Stimulated activated naive CD8-positive, alpha-beta T cell treated with anti-CD3 and anti-CD28 coated beads, Interleukin-15, amount 100 ng/mL, for 72 hours (primary cell): ENCODE results near the gene MTFP1.
"Not testable (repeated sequence)": the region's sequence is repeated elsewhere in the genome, so short reads cannot be mapped to it uniquely, and the experiment has no call there.

ENCODE experiments used
- ATAC-seq: fragments of 150-1000 bp; cut with Tn5 transposase; 2 replicates; pipeline ENCODE4 v1.10.0; 2021; ENCODE audit warnings: mild to moderate bottlenecking, moderate library complexity
- DNase-seq, 2 donors: peaks; one replicate each; pipeline ENCODE4 v3.0.0; 2021 to 2022
- H3K27ac Mint-ChIP-seq, 2 donors: one replicate each; pipeline ENCODE4 v1.8.0; 2022; ENCODE audit warnings: mild to moderate bottlenecking in 2 of 2, mixed read lengths in 2 of 2, moderate library complexity in 2 of 2
- H3K27me3 Mint-ChIP-seq: one replicate; pipeline ENCODE4 v1.8.0; 2022; ENCODE audit warnings: mixed read lengths
- H3K4me1 Mint-ChIP-seq: one replicate; pipeline ENCODE4 v1.8.0; 2022; ENCODE audit warnings: mild to moderate bottlenecking, mixed read lengths
- H3K4me3 Mint-ChIP-seq, 2 donors: one replicate each; pipeline ENCODE4 v1.8.0; 2022; ENCODE audit warnings: mild to moderate bottlenecking in 2 of 2, mixed read lengths in 2 of 2, moderate library complexity in 1 of 2
- H3K9me3 Mint-ChIP-seq, 2 donors: one replicate each; pipeline ENCODE4 v1.8.0; 2022; ENCODE audit warnings: mixed read lengths in 2 of 2

Gene MTFP1

DNA sequence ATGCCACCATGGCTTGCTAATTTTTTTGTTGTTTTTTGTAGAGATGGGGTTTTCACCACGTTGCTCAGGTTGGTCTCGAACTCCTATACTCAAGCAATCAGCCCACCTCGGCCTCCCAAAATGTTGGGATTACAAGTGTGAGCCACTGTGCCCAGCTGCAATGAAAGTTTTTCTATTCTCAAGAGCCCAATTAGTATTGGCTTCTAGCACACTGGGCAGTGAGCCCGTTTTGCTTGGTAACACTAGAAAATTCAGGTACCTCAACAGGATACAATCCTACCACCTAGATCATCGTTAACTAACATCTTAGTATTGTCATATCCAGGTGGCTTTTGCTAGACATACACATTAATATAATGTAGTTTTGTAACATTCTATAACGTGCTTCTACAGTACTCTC is 27.3 kb downstream of the MTFP1 start:
- H3K9me3 Mint-ChIP-seq: no peaks in the 10 kb centered on the region
- H3K4me3 Mint-ChIP-seq: no peak overlapping the region
- peaks cover 46% of the 10 kb centered on the region for H3K27me3 Mint-ChIP-seq
- H3K4me1 Mint-ChIP-seq: no peaks in the 10 kb centered on the region
- H3K27ac Mint-ChIP-seq: no peak overlapping the region
- ATAC-seq (no peak), DNase-seq (no peak)

DNA sequence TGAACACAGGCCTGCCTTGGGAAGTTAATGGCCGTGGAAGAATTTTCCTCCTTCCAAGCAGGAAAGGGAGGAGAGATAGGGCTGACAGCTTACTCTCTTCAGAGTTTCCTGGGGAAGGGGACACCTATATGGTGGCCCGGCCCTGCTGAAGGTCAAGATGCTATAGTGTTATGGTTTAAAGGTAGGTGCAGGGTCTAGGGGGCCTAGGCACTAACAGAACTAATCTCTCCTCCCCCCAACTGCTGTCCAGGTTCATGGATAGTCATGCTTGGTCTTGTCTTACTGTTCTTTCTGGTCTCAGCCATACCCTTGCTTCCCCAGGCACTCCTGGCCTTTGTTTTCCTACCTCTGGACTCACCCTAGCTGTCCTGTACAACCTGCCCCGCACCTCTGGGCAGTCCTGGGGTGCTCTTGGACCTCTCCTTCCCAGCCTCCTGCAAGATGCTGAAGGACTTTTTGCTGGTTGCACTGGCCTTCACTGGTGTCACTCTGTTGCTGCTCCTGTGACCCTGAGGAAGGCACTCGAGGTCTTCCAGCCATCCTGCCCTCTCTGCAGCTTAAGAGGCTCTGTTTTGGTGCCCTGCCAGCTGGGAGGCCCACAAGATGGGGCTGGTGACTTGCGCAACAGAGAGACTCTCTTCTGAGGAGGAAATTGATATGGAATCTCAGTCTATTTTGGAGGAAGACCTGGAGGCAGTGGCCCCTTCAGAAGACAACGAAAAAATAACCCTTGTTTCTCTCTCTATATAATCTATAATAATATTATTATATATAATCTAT is 28.4 kb downstream of the MTFP1 start:
- peaks cover 40% of the 10 kb centered on the region for H3K27me3 Mint-ChIP-seq
- H3K4me3 Mint-ChIP-seq: no peak overlapping the region
- H3K9me3 Mint-ChIP-seq: no peaks in the 10 kb centered on the region
- no peaks in the 10 kb centered on the region for H3K4me1 Mint-ChIP-seq
- H3K27ac Mint-ChIP-seq: no peak overlapping the region
- DNase-seq: peak in 1 of 2 donors; percentile 41
- ATAC-seq: peak; percentile 79

DNA sequence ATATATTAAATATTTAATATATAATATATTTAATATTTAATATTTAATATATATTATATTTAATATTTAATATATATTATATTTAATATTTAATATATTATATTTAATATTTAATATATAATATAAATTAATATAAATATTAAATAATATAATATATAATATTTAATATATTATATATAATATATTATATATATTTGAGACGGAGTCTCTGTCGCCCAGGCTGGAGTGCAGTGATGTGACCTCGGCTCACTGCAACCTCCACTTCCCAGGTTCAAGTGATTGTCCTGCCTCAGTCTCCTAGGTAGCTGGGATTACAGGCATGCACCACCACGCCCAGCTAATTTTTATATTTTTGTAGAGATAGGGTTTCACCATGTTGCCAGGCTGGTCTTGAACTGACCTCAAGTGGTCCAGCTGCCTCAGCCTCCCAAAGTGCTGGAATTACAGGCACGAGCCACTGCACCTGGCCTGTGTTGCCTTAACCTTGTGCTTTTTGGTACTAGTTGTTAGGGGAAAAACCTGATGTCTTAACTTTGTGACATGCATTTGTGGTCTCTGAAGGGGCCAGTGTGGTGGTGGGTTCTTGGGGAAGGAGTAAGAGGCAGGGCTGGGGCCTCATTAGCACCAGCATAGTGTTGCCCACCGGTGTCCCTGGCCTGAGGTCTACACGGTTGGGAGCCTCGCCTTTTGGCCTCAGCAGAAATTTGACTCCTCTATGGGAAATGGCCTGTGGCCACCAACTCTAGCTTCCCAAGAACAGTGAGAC is 29.7 kb downstream of the MTFP1 start:
- Mint-ChIP-seq H3K27ac (no peak overlapping the region), H3K4me1 (no peaks in the 10 kb centered on the region), H3K4me3 (no peak overlapping the region), H3K27me3 (peaks cover 39% of the 10 kb centered on the region), H3K9me3 (no peaks in the 10 kb centered on the region)
- DNase-seq (no peak), ATAC-seq (peak; percentile 36)

GRCh38 chr22:30457981-30458380 is 32.4 kb downstream of the MTFP1 start:
- ATAC-seq (no peak), DNase-seq (no peak)
- no peaks in the 10 kb centered on the region for H3K9me3 Mint-ChIP-seq
- no peak overlapping the region for H3K4me3 Mint-ChIP-seq
- H3K27me3 Mint-ChIP-seq: peaks cover 24% of the 10 kb centered on the region
- H3K4me1 Mint-ChIP-seq: no peaks in the 10 kb centered on the region
- H3K27ac Mint-ChIP-seq: no peak overlapping the region

DNA sequence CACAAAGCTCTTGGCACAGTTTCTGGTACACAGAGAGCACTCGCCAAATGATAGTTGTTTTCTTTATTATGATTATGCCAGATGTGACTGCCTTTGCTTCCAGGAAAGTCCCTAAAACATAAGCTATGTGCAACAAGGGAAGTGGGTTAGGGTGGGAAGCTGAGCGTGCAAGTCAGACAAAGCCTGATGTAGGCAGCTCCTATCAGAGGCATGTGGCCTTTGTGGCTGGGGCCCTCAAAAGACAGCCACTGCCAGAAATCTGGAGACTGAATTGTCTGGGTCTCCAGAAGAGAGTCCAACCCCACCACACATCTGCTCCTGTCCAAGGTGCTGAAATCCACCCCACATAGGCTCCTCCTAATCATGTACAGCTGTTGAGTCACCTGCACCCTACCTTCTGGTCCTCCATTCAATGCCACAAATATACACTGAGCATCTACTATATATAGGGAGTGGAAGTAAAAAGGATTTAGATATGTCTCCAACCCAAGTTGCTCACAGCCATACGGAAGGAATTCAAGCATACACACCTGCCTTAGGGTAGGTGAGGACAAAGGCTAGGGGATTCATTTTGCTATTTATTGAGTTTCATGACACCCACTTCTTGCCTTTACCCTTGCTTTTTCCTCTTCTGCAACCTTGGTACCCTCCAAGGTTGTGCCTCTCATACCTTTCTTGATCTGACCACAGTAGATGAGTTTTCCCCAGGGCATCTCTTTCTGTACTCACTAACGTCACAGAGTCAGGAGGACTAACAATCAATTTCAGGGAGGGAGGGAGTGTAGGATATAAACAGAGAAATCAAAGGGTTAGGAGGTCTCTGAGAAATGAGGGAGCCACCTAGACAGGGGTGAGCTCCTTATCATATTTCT is 33.8 kb downstream of the MTFP1 start:
- H3K4me3 Mint-ChIP-seq: no peak overlapping the region

DNA sequence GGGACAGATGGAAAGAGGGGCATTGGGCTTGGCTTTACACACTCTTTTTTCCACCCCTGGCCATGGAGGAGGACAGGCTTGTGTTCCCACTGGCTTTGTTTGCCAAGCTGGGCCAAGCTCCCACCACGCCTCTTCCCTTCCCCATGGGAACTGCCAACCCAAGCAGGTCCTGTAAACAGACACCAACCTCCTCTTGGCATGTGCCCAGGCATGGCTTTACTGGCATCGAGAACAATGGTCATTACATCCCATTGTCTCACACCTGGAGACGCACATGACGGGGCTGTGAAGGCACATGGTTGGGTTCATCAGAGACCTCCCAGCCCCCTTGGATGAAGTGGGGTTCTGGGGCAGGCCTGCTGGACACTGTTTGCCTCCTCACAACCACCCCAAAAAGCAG is 34.6 kb downstream of the MTFP1 start:
- H3K27me3 Mint-ChIP-seq: peaks cover 36% of the 10 kb centered on the region
- no peak for DNase-seq
- H3K4me1 Mint-ChIP-seq: no peaks in the 10 kb centered on the region
- H3K4me3 Mint-ChIP-seq: no peak overlapping the region
- H3K9me3 Mint-ChIP-seq: peaks cover 0 to 6% of the 10 kb centered on the region in 2 donors
- ATAC-seq: no peak
- no peak overlapping the region for H3K27ac Mint-ChIP-seq

More for the DNA sequence above, 33.8 kb downstream of the MTFP1 start:
- H3K9me3 Mint-ChIP-seq: no peaks in the 10 kb centered on the region
- H3K27ac Mint-ChIP-seq: no peak overlapping the region
- H3K4me1 Mint-ChIP-seq: no peaks in the 10 kb centered on the region
- H3K27me3 Mint-ChIP-seq: peaks cover 28% of the 10 kb centered on the region
- DNase-seq (peak in 1 of 2 donors; percentile 34), ATAC-seq (peak; percentile 79)

- H3K27ac Mint-ChIP-seq, H3K4me1 Mint-ChIP-seq, DNase-seq, H3K4me3 Mint-ChIP-seq, ATAC-seq: not testable (repeated sequence)
- Mint-ChIP-seq H3K27me3 (peaks cover 40% of the 10 kb centered on the region), H3K9me3 (peaks cover 0 to 10% of the 10 kb centered on the region in 2 donors)
Measured at GRCh38 chr22:30460555-30460954, 35.0 kb downstream of the MTFP1 start.

- DNase-seq: no peak
- H3K27ac Mint-ChIP-seq: no peak overlapping the region
- no peaks in the 10 kb centered on the region for H3K4me1 Mint-ChIP-seq
- H3K4me3 Mint-ChIP-seq: no peak overlapping the region
- no peak for ATAC-seq
- H3K9me3 Mint-ChIP-seq: peaks cover 0 to 14% of the 10 kb centered on the region in 2 donors
- peaks cover 51% of the 10 kb centered on the region for H3K27me3 Mint-ChIP-seq
Measured at GRCh38 chr22:30469165-30469564, 43.6 kb downstream of the MTFP1 start.

DNA sequence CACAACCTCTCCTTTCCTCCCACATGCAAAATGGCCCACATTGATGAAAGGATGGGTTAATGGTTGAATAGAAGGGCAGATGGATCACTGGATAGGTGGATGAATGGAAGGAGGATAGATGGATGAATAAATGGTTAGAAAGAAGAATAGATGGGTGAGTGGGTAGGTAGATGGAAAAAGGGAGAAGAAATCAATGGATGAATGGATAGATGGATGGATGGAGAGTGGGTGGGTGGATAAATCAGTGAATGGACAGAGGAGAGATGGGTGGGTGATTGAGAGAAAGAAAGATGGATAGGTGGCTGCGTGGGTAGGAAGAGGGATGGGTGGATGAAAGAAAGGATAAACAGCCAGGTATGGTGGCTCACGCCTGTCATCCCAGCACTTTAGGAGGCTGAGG is 45.1 kb downstream of the MTFP1 start:
- Mint-ChIP-seq H3K4me1 (no peaks in the 10 kb centered on the region), H3K4me3 (no peak overlapping the region), H3K27ac (no peak overlapping the region), H3K9me3 (peaks cover 0 to 2% of the 10 kb centered on the region in 2 donors), H3K27me3 (peaks cover 36% of the 10 kb centered on the region)
- ATAC-seq (no peak), DNase-seq (no peak)

GRCh38 chr22:30471616-30472318 is 46.2 kb downstream of the MTFP1 start, which contains the start of gene SEC14L3:
TSS of gene SEC14L3 (minus strand) at chr22:30472017. CDS start at chr22:30471958, 59 bp downstream.
- no peaks in the 10 kb centered on the region for H3K4me1 Mint-ChIP-seq
- no peaks in the 10 kb centered on the region for H3K9me3 Mint-ChIP-seq
- H3K27me3 Mint-ChIP-seq: peaks cover 31% of the 10 kb centered on the region
- DNase-seq: no peak
- ATAC-seq: no peak
- no peak within 1 kb of the TSS for H3K27ac Mint-ChIP-seq
- H3K4me3 Mint-ChIP-seq: no peak within 1 kb of the TSS

DNA sequence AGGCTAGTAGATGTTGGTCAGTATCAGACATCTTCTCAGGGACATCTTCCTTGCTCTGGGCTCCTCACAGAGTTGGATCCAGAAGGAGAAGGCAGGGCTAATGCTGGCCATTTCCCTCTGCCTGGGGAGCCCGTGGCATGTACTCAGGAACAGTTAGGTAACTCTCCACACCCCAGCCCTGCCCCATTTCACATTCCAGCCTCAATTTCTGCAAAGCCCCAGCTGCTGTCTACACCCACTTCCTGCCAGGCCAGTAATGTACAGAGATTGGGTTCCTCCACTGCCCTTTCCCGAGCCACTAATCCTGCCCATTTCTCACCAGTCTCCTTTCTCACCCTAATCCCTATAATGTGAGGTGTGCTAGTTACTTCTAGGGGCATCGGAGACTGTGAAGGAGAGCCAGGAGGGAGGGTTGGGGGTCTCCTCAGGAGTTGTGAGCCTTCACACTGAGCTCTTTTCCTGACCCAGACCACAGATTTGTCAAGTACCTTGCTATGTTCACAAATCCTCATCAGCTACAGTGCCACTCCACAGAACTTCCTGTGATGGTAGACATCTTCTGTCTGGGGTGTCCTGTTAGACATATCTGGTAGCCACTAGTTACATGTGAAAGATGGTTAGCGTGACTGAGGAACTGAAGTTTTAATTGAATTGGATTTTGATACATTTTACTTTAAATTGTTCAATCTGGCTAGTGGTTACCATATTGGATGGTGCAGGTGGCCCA is 47.6 kb downstream of the MTFP1 start:
- Mint-ChIP-seq H3K27ac (no peak overlapping the region), H3K9me3 (no peaks in the 10 kb centered on the region), H3K4me1 (no peaks in the 10 kb centered on the region), H3K4me3 (no peak overlapping the region), H3K27me3 (peaks cover 31% of the 10 kb centered on the region)
- no peak for DNase-seq
- ATAC-seq: no peak

- ATAC-seq (no peak), DNase-seq (no peak)
- Mint-ChIP-seq H3K9me3 (no peaks in the 10 kb centered on the region), H3K4me3 (no peak overlapping the region), H3K4me1 (no peaks in the 10 kb centered on the region), H3K27me3 (peaks cover 25% of the 10 kb centered on the region), H3K27ac (no peak overlapping the region)
Measured at GRCh38 chr22:30474121-30474520, 48.6 kb downstream of the MTFP1 start.

DNA sequence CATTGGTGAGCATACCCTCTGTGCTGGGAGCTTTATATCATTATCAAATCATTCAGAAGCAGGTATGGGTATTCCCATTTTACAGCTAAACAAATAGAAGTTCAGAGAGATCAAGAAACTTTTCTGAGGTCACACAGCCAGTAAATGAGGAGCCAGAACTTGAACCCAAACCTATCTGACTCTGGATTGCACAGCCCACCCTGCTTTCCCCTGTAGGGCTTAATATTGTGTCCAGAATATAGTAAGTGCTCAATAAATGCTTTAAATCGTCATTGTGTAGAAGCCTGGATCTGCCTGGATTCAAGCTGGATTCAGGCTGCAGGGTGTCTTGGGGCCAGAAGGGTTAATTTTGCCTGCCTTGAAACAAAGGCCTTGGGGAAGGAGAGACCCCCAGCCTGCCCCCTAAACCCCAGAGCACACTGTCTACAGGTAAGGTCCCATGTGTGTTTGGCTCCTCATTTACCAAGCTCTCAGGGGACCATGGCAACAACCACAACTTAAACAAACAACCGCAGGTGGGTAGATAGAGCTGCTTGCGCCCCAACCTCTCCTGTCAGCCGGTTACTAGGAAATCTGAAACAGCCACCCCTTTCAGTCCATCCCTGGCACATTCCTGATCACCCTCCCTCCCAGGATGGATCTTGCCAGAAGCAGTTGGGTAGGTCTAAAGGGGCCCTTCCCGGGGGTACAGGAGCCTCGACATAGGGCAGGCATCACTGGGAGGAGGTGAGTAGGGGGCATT is 49.3 kb downstream of the MTFP1 start:
- no peak for ATAC-seq
- H3K27ac Mint-ChIP-seq: no peak overlapping the region
- no peak overlapping the region for H3K4me3 Mint-ChIP-seq
- no peaks in the 10 kb centered on the region for H3K9me3 Mint-ChIP-seq
- H3K27me3 Mint-ChIP-seq: peaks cover 25% of the 10 kb centered on the region
- no peak for DNase-seq
- no peaks in the 10 kb centered on the region for H3K4me1 Mint-ChIP-seq
